HG03039 (cell line): Measurements from ENCODE around the gene KLHL29.

ENCODE experiments used
- ATAC-seq: cut with Tn5 transposase; IDR thresholded peaks from one replicate; pipeline ENCODE4 v1.9.1; 2021; ENCODE audit warnings: mild to moderate bottlenecking, moderate library complexity; ENCODE audit not compliant: unreplicated experiment

KLHL29 gene

GRCh38 chr2:23544589-23545295, 159.8 kb downstream of the KLHL29 start:
- ATAC-seq = no peak

GRCh38 chr2:23545396-23545795, 160.4 kb downstream of the KLHL29 start:
- ATAC-seq = no peak

GRCh38 chr2:23545811-23546210, 160.8 kb downstream of the KLHL29 start:
- no peak for ATAC-seq

- no peak for ATAC-seq
These were observed 161.9 kb downstream of the KLHL29 start for GRCh38 chr2:23546913-23547312.

- no peak for ATAC-seq
These were observed 162.7 kb downstream of the KLHL29 start for GRCh38 chr2:23547725-23548124.

GRCh38 chr2:23548143-23548769, 163.3 kb downstream of the KLHL29 start:
- ATAC-seq = no peak

- no peak for ATAC-seq
These were observed 164.1 kb downstream of the KLHL29 start for GRCh38 chr2:23549051-23549450.

- ATAC-seq = no peak
These were observed 165.0 kb downstream of the KLHL29 start for GRCh38 chr2:23549821-23550530.

GRCh38 chr2:23550553-23550952, 165.6 kb downstream of the KLHL29 start:
- no peak for ATAC-seq

- no peak for ATAC-seq
These were observed 166.9 kb downstream of the KLHL29 start for GRCh38 chr2:23551875-23552274.

GRCh38 chr2:23553561-23553960, 168.6 kb downstream of the KLHL29 start:
- ATAC-seq = no peak

GRCh38 chr2:23554054-23554697, 169.2 kb downstream of the KLHL29 start:
- ATAC-seq = no peak

- ATAC-seq = no peak
These were observed 171.0 kb downstream of the KLHL29 start for GRCh38 chr2:23555944-23556343.

- ATAC-seq = no peak
These were observed 171.9 kb downstream of the KLHL29 start for GRCh38 chr2:23556929-23557328.

GRCh38 chr2:23557455-23557854, 172.5 kb downstream of the KLHL29 start:
- ATAC-seq = no peak

- no peak for ATAC-seq
These were observed 174.7 kb downstream of the KLHL29 start for GRCh38 chr2:23559561-23560239.

GRCh38 chr2:23561088-23561487, 176.1 kb downstream of the KLHL29 start:
- ATAC-seq = no peak

- no peak for ATAC-seq
These were observed 176.6 kb downstream of the KLHL29 start for GRCh38 chr2:23561544-23561943.

- no peak for ATAC-seq
These were observed 177.2 kb downstream of the KLHL29 start for GRCh38 chr2:23562143-23562542.

GRCh38 chr2:23563151-23563550, 178.2 kb downstream of the KLHL29 start:
- ATAC-seq = no peak
